ENCODE results near the gene PRKAA1. TPM values are rescaled to one million over a fixed set of nuclear protein-coding genes. Genes with fewer than 3 reads are reported as not detected.
A peak's percentile ranks its signal among the peaks of the same experiment; 100 is the strongest.

Gene PRKAA1
- total and polyA plus RNA-seq, 2 of the 4 experiments (the other 2 are of a cell fraction): 47.7 to 94.1 TPM

GRCh38 chr5:40798801-40799210 is 632 bp upstream of the PRKAA1 start:
- H3K27ac ChIP-seq (ENCODE audit: insufficient read depth, low read length): peak overlapping the region; percentile 94
- BruUV-seq (replicated peaks): no TSS peak
- H3K4me3 ChIP-seq (ENCODE audit: insufficient read depth, low read depth, low read length): peak overlapping the region; percentile 85
- H4K20me1 ChIP-seq (ENCODE audit: insufficient read depth, low read length): peaks cover 34% of the 10 kb centered on the region
- in situ Hi-C loops (cut with MboI; ENCODE audit: low sequenced_read_pairs): no loop called here
- POLR2A ChIA-PET (ENCODE audit: unreplicated experiment): interaction anchor here (0.7 to 0.8 kb wide), 2 partner anchors 43 to 846 kb away, joined by 5 to 28 read pairs; no protein-coding TSS in a partner anchor
- peak overlapping the region; percentile 89 for H3K9ac ChIP-seq (ENCODE audit: low read depth, low read length)
- H3K18ac ChIP-seq (ENCODE audit: low read depth, low read length): peak overlapping the region; percentile 3
- intact Hi-C loops (cut with micrococcal nuclease): no loop called here
- H3K9me3 ChIP-seq (ENCODE audit: control insufficient read depth, insufficient read depth, low read length): no peaks in the 10 kb centered on the region
- peaks cover 2% of the 10 kb centered on the region; the same call in 1 of the 2 replicates for H3K4me1 ChIP-seq (ENCODE audit: control insufficient read depth, insufficient read depth, low read length)
- H2BK15ac ChIP-seq (ENCODE audit: low read depth, low read length): peak overlapping the region; percentile 34; the same call in 1 of the 3 replicates
- peak overlapping the region; percentile 87 for H2BK5ac ChIP-seq (ENCODE audit: low read depth, low read length, poor library complexity, severe bottlenecking)
- peak overlapping the region; percentile 77 for H3K56ac ChIP-seq (ENCODE audit: extremely low read depth, insufficient read depth, low read length)
- H3K14ac ChIP-seq (replicated peaks; ENCODE audit: low read depth, low read length): peak overlapping the region; percentile 96
- no peak overlapping the region for H4K5ac ChIP-seq (ENCODE audit: low read depth, low read length)
- H3K79me1 ChIP-seq (ENCODE audit: low read depth in 1 of 2, low read length in 2 of 2): peaks cover 0 to 26% of the 10 kb centered on the region in 2 experiments; a peak in 2 of 4 replicates
- peak overlapping the region; percentile 96 for H3K4ac ChIP-seq (ENCODE audit: low read depth, low read length)
- peak overlapping the region; percentile 80 for H3K23ac ChIP-seq (ENCODE audit: low read depth, low read length)
- TF ChIP-seq FOS (IDR thresholded peaks at IDR 0.05; ENCODE audit: low read depth, low read length): no peak
- peak; percentile 21; the same call in 1 of the 2 replicates for TF ChIP-seq RAD21 (IDR thresholded peaks at IDR 0.05; ENCODE audit: low read length)
- TF ChIP-seq ELK1 (IDR thresholded peaks at IDR 0.05; ENCODE audit: borderline replicate concordance, low read depth, low read length): no peak
- ATAC-seq (ENCODE audit: low read depth): peak; percentile 1
- H3K9me1 ChIP-seq (ENCODE audit: insufficient read depth, low read length): peaks cover 3% of the 10 kb centered on the region; the same call in 1 of the 2 replicates
- WGBS, 2 experiments (ENCODE audit: extremely low coverage in 2 of 2, insufficient read length in 1 of 2): no CpG with 5 or more reads among the region's 7 CpGs
- dilution Hi-C loops (cut with HindIII; ENCODE audit: low sequenced_read_pairs, unreplicated experiment): no loop called here
- peak overlapping the region; percentile 97 for H2AFZ ChIP-seq (replicated peaks; ENCODE audit: low read length, poor library complexity)
- H4K91ac ChIP-seq (ENCODE audit: insufficient read depth, low read depth, low read length): peak overlapping the region; percentile 85
- H3K27me3 ChIP-seq (ENCODE audit: control insufficient read depth, insufficient read depth, low read length): no peaks in the 10 kb centered on the region
- H3K36me3 ChIP-seq (ENCODE audit: control insufficient read depth, insufficient read depth, low read length): peaks cover 2% of the 10 kb centered on the region
- H4K8ac ChIP-seq (ENCODE audit: low read depth in 2 of 2, low read length in 2 of 2): peak overlapping the region; percentile 66 to 89; a peak in 2 of 4 replicates
- H3K4me2 ChIP-seq (ENCODE audit: low read depth, low read length): peak overlapping the region; percentile 64
- H2AK5ac ChIP-seq (ENCODE audit: low read depth, low read length): peak overlapping the region; percentile 66; the same call in 1 of the 2 replicates
- H2BK120ac ChIP-seq (ENCODE audit: low read depth, low read length): peak overlapping the region; percentile 86
- H2AK9ac ChIP-seq (replicated peaks; ENCODE audit: low read depth, low read length, poor library complexity): peak overlapping the region; percentile 13
- peak; percentile 61 for DNase-seq
- no peak overlapping the region for H2BK20ac ChIP-seq (ENCODE audit: low read depth, low read length)
- CTCF ChIA-PET: interaction anchor here (0.6 to 1.2 kb wide), 3 partner anchors 10 to 50 kb away, joined by 3 to 5 read pairs (median 3); no protein-coding TSS in a partner anchor
